ENCODE data around the gene RIMKLA.

Gene RIMKLA

GRCh38 chr1:42403880-42404400, 23.3 kb downstream of the RIMKLA start:
- Histone ChIP-seq H3K36me3 (ENCODE audit: control insufficient read depth in 1 of 2, insufficient read depth in 2 of 2, low read length in 2 of 2) (no peaks in the 10 kb centered on the region), H3K27me3 (ENCODE audit: insufficient read depth, low read length) (no peaks in the 10 kb centered on the region), H3K4me2 (ENCODE audit: low read length) (no peak overlapping the region), H2BK5ac (ENCODE audit: low read depth, low read length, poor library complexity) (no peak overlapping the region), H4K12ac (ENCODE audit: low read depth, low read length) (no peak overlapping the region), H3K4me1 (ENCODE audit: control insufficient read depth in 1 of 2, insufficient read depth in 2 of 2, low read length in 2 of 2) (no peaks in the 10 kb centered on the region), H3K79me1 (ENCODE audit: low read length) (no peaks in the 10 kb centered on the region), H3K9ac (ENCODE audit: low read length) (no peak overlapping the region), H3K4ac (ENCODE audit: low read depth, low read length) (no peak overlapping the region), H3K27ac (ENCODE audit: low read depth, low read length) (no peak overlapping the region), H3K79me2 (ENCODE audit: control insufficient read depth, insufficient read depth, low read length, poor library complexity) (no peaks in the 10 kb centered on the region), H4K91ac (ENCODE audit: low read depth, low read length) (no peak overlapping the region), H3K9me3 (ENCODE audit: insufficient read depth, low read depth, low read length) (no peaks in the 10 kb centered on the region), H4K8ac (ENCODE audit: low read depth, low read length) (no peak overlapping the region), H2AFZ (ENCODE audit: insufficient read depth, low read length, poor library complexity) (no peak overlapping the region), H3K18ac (ENCODE audit: low read length) (no peak overlapping the region), H3K14ac (ENCODE audit: low read length) (no peak overlapping the region), H2BK120ac (ENCODE audit: insufficient read depth, low read length, poor library complexity) (no peak overlapping the region), H3K23ac (ENCODE audit: low read length) (no peak overlapping the region), H2AK5ac (ENCODE audit: low read length) (no peak overlapping the region), H3K4me3 (ENCODE audit: low read depth, low read length) (no peak overlapping the region), H2BK12ac (ENCODE audit: low read length) (no peak overlapping the region)
- WGBS (ENCODE audit: extremely low coverage, insufficient coverage, insufficient read length), result no CpG with 5 or more reads among the region's 1 CpG
- DNase-seq, result no peak

GRCh38 chr1:42414551-42415496, 34.2 kb downstream of the RIMKLA start:
- Histone ChIP-seq H2AFZ (ENCODE audit: insufficient read depth, low read length, poor library complexity) (no peak overlapping the region), H3K27ac (ENCODE audit: low read depth, low read length) (no peak overlapping the region), H3K27me3 (ENCODE audit: insufficient read depth, low read length) (no peaks in the 10 kb centered on the region), H2BK120ac (ENCODE audit: insufficient read depth, low read length, poor library complexity) (no peak overlapping the region), H2AK5ac (ENCODE audit: low read length) (no peak overlapping the region), H3K4me2 (ENCODE audit: low read length) (no peak overlapping the region), H3K18ac (ENCODE audit: low read length) (no peak overlapping the region), H4K12ac (ENCODE audit: low read depth, low read length) (no peak overlapping the region), H2BK12ac (ENCODE audit: low read length) (no peak overlapping the region), H3K4ac (ENCODE audit: low read depth, low read length) (no peak overlapping the region), H3K4me3 (ENCODE audit: low read depth, low read length) (no peak overlapping the region), H4K91ac (ENCODE audit: low read depth, low read length) (no peak overlapping the region), H2BK5ac (ENCODE audit: low read depth, low read length, poor library complexity) (no peak overlapping the region), H3K14ac (ENCODE audit: low read length) (no peak overlapping the region), H3K9me3 (ENCODE audit: insufficient read depth, low read depth, low read length) (no peaks in the 10 kb centered on the region), H3K9ac (ENCODE audit: low read length) (no peak overlapping the region), H3K79me2 (ENCODE audit: control insufficient read depth, insufficient read depth, low read length, poor library complexity) (no peaks in the 10 kb centered on the region), H3K36me3 (ENCODE audit: control insufficient read depth in 1 of 2, insufficient read depth in 2 of 2, low read length in 2 of 2) (no peaks in the 10 kb centered on the region), H4K8ac (ENCODE audit: low read depth, low read length) (no peak overlapping the region), H3K23ac (ENCODE audit: low read length) (no peak overlapping the region), H3K79me1 (ENCODE audit: low read length) (no peaks in the 10 kb centered on the region), H3K4me1 (ENCODE audit: control insufficient read depth in 1 of 2, insufficient read depth in 2 of 2, low read length in 2 of 2) (no peaks in the 10 kb centered on the region)
- DNase-seq, result no peak
- WGBS (ENCODE audit: extremely low coverage, insufficient coverage, insufficient read length), result no CpG with 5 or more reads among the region's 17 CpGs

GRCh38 chr1:42417166-42417565, 36.6 kb downstream of the RIMKLA start:
- Histone ChIP-seq H3K4me2 (ENCODE audit: low read length) (no peak overlapping the region), H3K4ac (ENCODE audit: low read depth, low read length) (no peak overlapping the region), H3K79me1 (ENCODE audit: low read length) (no peaks in the 10 kb centered on the region), H3K14ac (ENCODE audit: low read length) (no peak overlapping the region), H3K27ac (ENCODE audit: low read depth, low read length) (no peak overlapping the region), H2AK5ac (ENCODE audit: low read length) (no peak overlapping the region), H3K18ac (ENCODE audit: low read length) (no peak overlapping the region), H3K36me3 (ENCODE audit: control insufficient read depth in 1 of 2, insufficient read depth in 2 of 2, low read length in 2 of 2) (no peaks in the 10 kb centered on the region), H3K4me1 (ENCODE audit: control insufficient read depth in 1 of 2, insufficient read depth in 2 of 2, low read length in 2 of 2) (no peaks in the 10 kb centered on the region), H4K12ac (ENCODE audit: low read depth, low read length) (no peak overlapping the region), H2BK5ac (ENCODE audit: low read depth, low read length, poor library complexity) (no peak overlapping the region), H2BK12ac (ENCODE audit: low read length) (no peak overlapping the region), H3K9ac (ENCODE audit: low read length) (no peak overlapping the region), H3K79me2 (ENCODE audit: control insufficient read depth, insufficient read depth, low read length, poor library complexity) (no peaks in the 10 kb centered on the region), H3K4me3 (ENCODE audit: low read depth, low read length) (no peak overlapping the region), H2BK120ac (ENCODE audit: insufficient read depth, low read length, poor library complexity) (no peak overlapping the region), H3K27me3 (ENCODE audit: insufficient read depth, low read length) (no peaks in the 10 kb centered on the region), H4K8ac (ENCODE audit: low read depth, low read length) (no peak overlapping the region), H3K9me3 (ENCODE audit: insufficient read depth, low read depth, low read length) (no peaks in the 10 kb centered on the region), H3K23ac (ENCODE audit: low read length) (no peak overlapping the region), H4K91ac (ENCODE audit: low read depth, low read length) (no peak overlapping the region), H2AFZ (ENCODE audit: insufficient read depth, low read length, poor library complexity) (no peak overlapping the region)
- DNase-seq, result no peak
- WGBS (ENCODE audit: extremely low coverage, insufficient coverage, insufficient read length), result no CpG with 5 or more reads among the region's 3 CpGs

GRCh38 chr1:42418516-42418915, 37.9 kb downstream of the RIMKLA start:
- Histone ChIP-seq H3K79me1 (ENCODE audit: low read length) (no peaks in the 10 kb centered on the region), H2AK5ac (ENCODE audit: low read length) (no peak overlapping the region), H3K27me3 (ENCODE audit: insufficient read depth, low read length) (no peaks in the 10 kb centered on the region), H4K91ac (ENCODE audit: low read depth, low read length) (no peak overlapping the region), H3K36me3 (ENCODE audit: control insufficient read depth in 1 of 2, insufficient read depth in 2 of 2, low read length in 2 of 2) (no peaks in the 10 kb centered on the region), H4K8ac (ENCODE audit: low read depth, low read length) (no peak overlapping the region), H3K27ac (ENCODE audit: low read depth, low read length) (no peak overlapping the region), H2BK12ac (ENCODE audit: low read length) (no peak overlapping the region), H3K23ac (ENCODE audit: low read length) (no peak overlapping the region), H3K9me3 (ENCODE audit: insufficient read depth, low read depth, low read length) (no peaks in the 10 kb centered on the region), H3K79me2 (ENCODE audit: control insufficient read depth, insufficient read depth, low read length, poor library complexity) (no peaks in the 10 kb centered on the region), H3K9ac (ENCODE audit: low read length) (no peak overlapping the region), H3K4me1 (ENCODE audit: control insufficient read depth in 1 of 2, insufficient read depth in 2 of 2, low read length in 2 of 2) (no peaks in the 10 kb centered on the region), H2BK5ac (ENCODE audit: low read depth, low read length, poor library complexity) (no peak overlapping the region), H3K14ac (ENCODE audit: low read length) (no peak overlapping the region), H3K4me2 (ENCODE audit: low read length) (no peak overlapping the region), H3K4ac (ENCODE audit: low read depth, low read length) (no peak overlapping the region), H3K18ac (ENCODE audit: low read length) (no peak overlapping the region), H3K4me3 (ENCODE audit: low read depth, low read length) (no peak overlapping the region), H2AFZ (ENCODE audit: insufficient read depth, low read length, poor library complexity) (no peak overlapping the region), H4K12ac (ENCODE audit: low read depth, low read length) (no peak overlapping the region), H2BK120ac (ENCODE audit: insufficient read depth, low read length, poor library complexity) (no peak overlapping the region)
- DNase-seq, result no peak
- no CpG with 5 or more reads among the region's 1 CpG for WGBS (ENCODE audit: extremely low coverage, insufficient coverage, insufficient read length)

All from trophoblast cell (in vitro differentiated cells and primary cell).